Fibroblast of skin of right biceps (primary cell): ENCODE results near the gene C2CD4D.

Experiments
- DNase-seq: peaks from one replicate; pipeline ENCODE4 v3.0.0-alpha.2; 2013

The C2CD4D gene

GRCh38 chr1:151811181-151811580 is 28.4 kb downstream of the C2CD4D start:
- peak; percentile 36 for DNase-seq

- DNase-seq: peak; percentile 11
These were observed 29.5 kb downstream of the C2CD4D start for GRCh38 chr1:151809985-151810556.

- no peak for DNase-seq
These were observed 30.2 kb downstream of the C2CD4D start for GRCh38 chr1:151809290-151809984.

- no peak for DNase-seq
These were observed 31.9 kb downstream of the C2CD4D start for GRCh38 chr1:151807766-151808165.

- DNase-seq: no peak
These were observed 32.5 kb downstream of the C2CD4D start for GRCh38 chr1:151807131-151807530.

GRCh38 chr1:151806170-151806569 is 33.5 kb downstream of the C2CD4D start:
- no peak for DNase-seq

GRCh38 chr1:151805066-151805820 is 34.4 kb downstream of the C2CD4D start, which contains the start of gene LINGO4:
LINGO4 (minus strand) TSS chr1:151805419; CDS start chr1:151802704, 2,715 bp downstream.
- no peak for DNase-seq

- DNase-seq: no peak
These were observed 35.7 kb downstream of the C2CD4D start for GRCh38 chr1:151803915-151804314.

GRCh38 chr1:151803164-151803563 is 36.5 kb downstream of the C2CD4D start:
- no peak for DNase-seq

GRCh38 chr1:151802372-151802771 is 37.2 kb downstream of the C2CD4D start:
- DNase-seq: no peak

- no peak for DNase-seq
These were observed 37.8 kb downstream of the C2CD4D start for GRCh38 chr1:151801846-151802245.

- DNase-seq: no peak
These were observed 38.3 kb downstream of the C2CD4D start for GRCh38 chr1:151801310-151801820.

- DNase-seq: no peak
These were observed 38.8 kb downstream of the C2CD4D start for GRCh38 chr1:151800830-151801229.

- no peak for DNase-seq
These were observed 40.2 kb downstream of the C2CD4D start for GRCh38 chr1:151799179-151800022.

GRCh38 chr1:151798571-151798970 is 41.0 kb downstream of the C2CD4D start:
- no peak for DNase-seq

GRCh38 chr1:151790940-151791651 is 48.5 kb downstream of the C2CD4D start:
- no peak for DNase-seq

- peak; percentile 99 for DNase-seq
These were observed 49.3 kb downstream of the C2CD4D start, which contains the start of gene TDRKH for GRCh38 chr1:151790071-151790939. TDRKH (minus strand) TSS chr1:151790500; CDS start chr1:151783022, 7,478 bp downstream.
